Measurements from ENCODE around the gene THTPA.

The THTPA gene

DNA sequence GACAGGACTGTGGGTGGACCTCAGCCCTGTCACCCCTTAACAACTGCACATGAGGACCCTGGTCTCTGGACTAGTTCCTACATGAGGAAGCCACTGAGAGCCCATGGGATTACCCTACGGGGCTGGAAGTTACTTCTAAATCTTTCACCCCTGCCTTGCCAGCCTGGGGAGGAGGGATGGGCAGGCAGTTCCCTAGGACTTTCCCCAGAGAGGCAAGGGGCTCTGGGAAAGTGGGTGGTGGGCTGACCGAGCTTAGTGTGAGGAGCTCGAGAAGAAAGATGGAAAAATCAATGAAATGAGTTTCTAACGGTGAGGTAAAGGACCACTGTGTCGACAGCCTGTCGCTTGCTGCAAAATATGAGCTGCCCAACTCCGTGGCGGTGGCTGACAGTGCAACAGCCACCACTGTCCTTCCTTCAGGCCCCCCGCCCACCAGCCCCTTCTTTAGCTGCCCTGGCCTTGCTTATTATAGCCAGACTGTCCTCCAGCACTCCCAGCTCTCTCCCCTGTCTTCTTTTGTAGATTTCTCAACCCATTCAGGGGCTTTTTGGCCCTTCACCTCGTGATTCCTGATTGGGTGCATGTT lies 9.5 kb upstream of the THTPA start:
- no peak for DNase-seq (ENCODE audit: low read depth)
- TF ChIP-seq, protein P1, sequence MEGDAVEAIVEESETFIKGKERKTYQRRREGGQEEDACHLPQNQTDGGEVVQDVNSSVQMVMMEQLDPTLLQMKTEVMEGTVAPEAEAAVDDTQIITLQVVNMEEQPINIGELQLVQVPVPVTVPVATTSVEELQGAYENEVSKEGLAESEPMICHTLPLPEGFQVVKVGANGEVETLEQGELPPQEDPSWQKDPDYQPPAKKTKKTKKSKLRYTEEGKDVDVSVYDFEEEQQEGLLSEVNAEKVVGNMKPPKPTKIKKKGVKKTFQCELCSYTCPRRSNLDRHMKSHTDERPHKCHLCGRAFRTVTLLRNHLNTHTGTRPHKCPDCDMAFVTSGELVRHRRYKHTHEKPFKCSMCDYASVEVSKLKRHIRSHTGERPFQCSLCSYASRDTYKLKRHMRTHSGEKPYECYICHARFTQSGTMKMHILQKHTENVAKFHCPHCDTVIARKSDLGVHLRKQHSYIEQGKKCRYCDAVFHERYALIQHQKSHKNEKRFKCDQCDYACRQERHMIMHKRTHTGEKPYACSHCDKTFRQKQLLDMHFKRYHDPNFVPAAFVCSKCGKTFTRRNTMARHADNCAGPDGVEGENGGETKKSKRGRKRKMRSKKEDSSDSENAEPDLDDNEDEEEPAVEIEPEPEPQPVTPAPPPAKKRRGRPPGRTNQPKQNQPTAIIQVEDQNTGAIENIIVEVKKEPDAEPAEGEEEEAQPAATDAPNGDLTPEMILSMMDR (IDR thresholded peaks at IDR 0.05; ENCODE audit: control insufficient read depth, insufficient read depth, low read depth, low read length, missing control alignments) = no peak
- H3K4me3 ChIP-seq (ENCODE audit: control insufficient read depth, low read depth, low read length) = no peak overlapping the region

DNA sequence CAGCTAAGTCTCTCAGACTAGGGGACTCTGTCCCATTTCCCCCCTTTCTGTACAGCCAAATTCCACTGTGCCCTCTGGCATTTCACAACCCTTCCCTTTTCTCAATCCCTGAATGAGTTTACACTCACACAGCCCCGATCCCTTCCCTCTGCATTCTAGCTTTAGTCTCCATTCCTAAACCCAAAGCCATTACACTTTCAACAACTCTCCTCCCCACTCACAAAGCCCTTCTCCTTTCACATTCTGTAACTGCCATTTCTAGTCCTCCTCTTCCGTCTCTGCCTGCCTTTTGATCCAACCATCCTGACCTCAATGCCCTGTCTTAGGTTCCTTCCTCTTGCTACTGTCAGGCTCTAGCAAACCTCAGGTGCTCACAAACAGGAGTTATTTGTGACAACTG lies 8.1 kb upstream of the THTPA start:
- no peak overlapping the region for H3K4me3 ChIP-seq (ENCODE audit: control insufficient read depth, low read depth, low read length)
- TF ChIP-seq, protein P1 (IDR thresholded peaks at IDR 0.05; ENCODE audit: control insufficient read depth, insufficient read depth, low read depth, low read length, missing control alignments) = no peak
- DNase-seq (ENCODE audit: low read depth) = no peak

DNA sequence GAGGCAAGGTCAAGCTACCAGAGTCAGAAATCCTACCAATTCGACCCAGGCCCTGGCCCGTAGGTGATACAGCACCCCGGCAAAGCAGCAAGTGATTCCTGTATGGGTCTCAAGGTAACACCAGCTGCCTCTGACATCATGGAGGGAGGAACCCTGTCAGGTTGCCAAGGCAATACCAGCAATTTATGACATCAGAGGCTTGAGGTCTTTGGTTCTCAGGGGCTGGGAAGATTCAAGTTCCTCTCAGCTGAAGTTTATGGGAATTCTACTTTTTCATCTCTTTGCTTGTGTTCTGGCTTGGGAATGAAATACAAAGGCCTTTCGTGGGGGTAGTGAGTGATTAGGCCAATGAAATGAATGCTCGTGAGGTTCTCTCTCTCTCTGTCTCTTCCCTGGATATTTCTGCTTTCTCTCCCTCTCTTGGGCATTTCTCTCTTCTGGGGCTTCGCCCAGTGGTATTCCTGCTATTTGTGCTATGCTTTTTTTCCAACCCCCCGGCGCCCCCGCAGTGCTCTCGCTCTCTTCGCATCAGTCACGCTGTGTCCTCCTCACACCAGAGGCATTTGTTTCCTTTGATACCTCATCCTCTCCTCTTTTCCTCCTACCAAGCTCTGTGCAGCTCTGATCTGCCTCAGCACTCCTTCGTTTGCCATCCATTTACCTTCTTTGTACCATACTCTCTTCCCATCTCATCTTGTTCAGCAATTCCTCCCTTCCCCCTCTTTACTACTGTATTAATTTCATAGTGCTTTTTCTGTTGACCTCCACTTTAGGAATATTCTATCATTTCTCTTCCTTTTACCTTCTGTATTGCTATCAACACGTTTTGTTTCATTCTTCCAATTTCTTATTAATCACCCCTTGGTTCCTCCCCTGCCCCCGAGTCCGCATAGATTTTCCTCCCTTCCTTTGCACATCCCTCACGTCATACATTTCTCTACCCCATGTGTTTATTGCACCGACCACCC lies 7.4 kb upstream of the THTPA start:
- TF ChIP-seq, protein P1 (IDR thresholded peaks at IDR 0.05; ENCODE audit: control insufficient read depth, insufficient read depth, low read depth, low read length, missing control alignments) = no peak
- H3K4me3 ChIP-seq (ENCODE audit: control insufficient read depth, low read depth, low read length) = no peak overlapping the region
- DNase-seq (ENCODE audit: low read depth) = no peak

DNA sequence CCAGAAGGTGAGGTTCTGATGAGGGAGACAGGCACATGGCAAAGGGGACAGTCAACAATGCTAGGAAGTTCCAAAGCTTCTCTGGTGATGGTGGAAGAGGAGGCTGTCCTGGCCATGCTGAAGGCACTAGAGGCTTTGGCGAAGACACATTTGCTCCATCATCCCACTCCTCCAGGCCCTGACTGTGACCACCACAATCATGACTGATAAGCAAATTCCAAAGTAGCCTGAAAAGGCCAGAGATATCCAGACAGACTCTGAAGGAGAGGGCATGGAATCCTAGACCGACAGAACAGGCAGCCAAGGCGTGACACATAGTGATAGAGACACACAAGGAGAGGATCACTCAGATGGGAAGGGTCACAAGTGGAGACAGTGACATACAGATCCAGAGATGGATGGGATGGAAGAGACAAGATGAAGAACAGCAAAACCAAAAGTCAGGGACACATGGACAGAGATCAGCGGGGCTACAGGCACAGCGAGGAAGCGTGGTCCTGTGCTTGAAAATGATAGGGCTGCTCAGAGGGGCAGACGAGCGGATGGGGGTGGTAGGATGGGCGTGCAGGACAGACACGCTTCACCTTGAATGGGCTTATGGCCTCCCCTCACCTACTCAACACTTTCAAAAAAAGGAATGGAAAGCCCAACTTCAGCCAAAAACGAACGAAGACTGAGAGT lies 5.8 kb upstream of the THTPA start:
- DNase-seq (ENCODE audit: low read depth) = no peak
- TF ChIP-seq, protein P1 (IDR thresholded peaks at IDR 0.05; ENCODE audit: control insufficient read depth, insufficient read depth, low read depth, low read length, missing control alignments) = no peak
- H3K4me3 ChIP-seq (ENCODE audit: control insufficient read depth, low read depth, low read length) = peak overlapping the region; percentile 58

DNA sequence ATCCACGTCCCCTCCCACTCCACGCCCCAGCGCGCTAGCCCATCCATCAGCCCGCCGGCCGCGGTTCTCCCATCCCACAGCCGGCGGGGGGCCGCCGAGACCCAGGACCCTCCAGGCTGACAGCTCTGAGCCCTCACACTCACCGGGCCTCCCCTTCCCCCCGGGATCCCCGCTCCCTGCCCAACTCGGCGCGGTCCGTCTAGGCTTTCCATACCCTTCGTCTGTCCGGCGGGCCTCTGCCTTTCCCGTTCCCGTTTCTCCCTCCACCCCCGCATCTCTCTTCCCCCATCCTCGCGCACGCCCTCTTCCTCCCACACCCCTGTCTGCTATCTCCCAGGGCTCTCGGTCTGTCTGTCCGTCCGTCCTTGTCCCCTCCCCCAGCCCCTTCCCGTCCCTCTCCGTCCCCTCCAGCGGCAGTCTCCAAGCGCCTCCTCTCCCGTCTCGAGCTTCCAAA lies 5.2 kb upstream of the THTPA start:
- H3K4me3 ChIP-seq (ENCODE audit: control insufficient read depth, low read depth, low read length) = peak overlapping the region; percentile 58
- DNase-seq (ENCODE audit: low read depth) = no peak

More for the DNA sequence above, 5.2 kb upstream of the THTPA start:
- TF ChIP-seq, protein P1 (IDR thresholded peaks at IDR 0.05; ENCODE audit: control insufficient read depth, insufficient read depth, low read depth, low read length, missing control alignments) = no peak
